Tibial nerve (tissue), 4 donors: ENCODE results near the gene MRPL34. TPM values are rescaled to one million over a fixed set of nuclear protein-coding genes. Genes with fewer than 3 reads are reported as not detected.

Source experiments
- DNase-seq, 2 donors: peaks; one replicate each; pipeline ENCODE4 v3.0.0-alpha.2; 2019; ENCODE audit warnings: low spot score in 2 of 2
- H3K27ac ChIP-seq, 4 donors: fragments of 200-600 bp; sonication (generic) in 3 of 4; one replicate each; pipeline ENCODE4 v1.5.1; 2017 to 2019; ENCODE audit warnings: mild to moderate bottlenecking in 1 of 4
- H3K27me3 ChIP-seq, 2 donors: fragments of 200-600 bp; sonication (generic) in 1 of 2; one replicate each; pipeline versions ENCODE4 v1.5.1 to v1.6.0; 2017 to 2019
- H3K36me3 ChIP-seq, 3 donors: fragments of 200-600 bp; sonication (generic); one replicate each; pipeline ENCODE4 v1.5.1; 2018 to 2019
- H3K4me1 ChIP-seq, 4 donors: fragments of 200-600 bp; sonication (generic) in 3 of 4; one replicate each; pipeline ENCODE4 v1.5.1; 2017 to 2019
- H3K4me3 ChIP-seq, 4 donors: fragments of 200-600 bp; sonication (generic) in 3 of 4; one replicate each; pipeline ENCODE4 v1.5.1; 2017 to 2019; ENCODE audit warnings: mild to moderate bottlenecking in 1 of 4, moderate library complexity in 1 of 4
- H3K9me3 ChIP-seq, 4 donors: fragments of 200-600 bp; sonication (generic) in 3 of 4; one replicate each; pipeline ENCODE4 v1.5.1; 2017 to 2019
- EP300 ChIP-seq, 2 donors: sonication (generic); formaldehyde crosslinking; IDR thresholded peaks; one replicate each; pipeline ENCODE4 v1.6.1; 2017; ENCODE audit warnings: antibody characterized with exemption in 2 of 2, mild to moderate bottlenecking in 1 of 2
- POLR2A ChIP-seq, 2 donors: fragments of 450-650 bp; IDR thresholded peaks; one replicate each; pipeline ENCODE4 v1.6.1; 2017; ENCODE audit warnings: antibody characterized with exemption in 2 of 2, mild to moderate bottlenecking in 2 of 2, moderate library complexity in 2 of 2
- WGBS, 2 donors: methylation state at CpG; one replicate each; pipeline ENCODE4 v1.1.5; 2018; 5-methylcytosine and 5-hydroxymethylcytosine counted together
- total RNA-seq, 4 donors: library from RNA; depleted of rRNA; stranded (reverse); fragments of >200 nt; gene quantifications; one replicate each; pipeline ENCODE4 v1.1.0, GENCODE V29; 2016
- TF ChIP-seq, protein P1 (sequence below), 5 experiments: fragments of 200-600 bp in 3 of 5; fragments of 450-650 bp in 2 of 5; sonication (generic) in 3 of 5; IDR thresholded peaks; one replicate each; pipeline ENCODE4 v1.5.1; 2016 to 2019; ENCODE audit warnings: antibody characterized with exemption in 5 of 5, mild to moderate bottlenecking in 3 of 5, moderate library complexity in 2 of 5

MRPL34 gene
- total RNA-seq, 4 donors from 2014 or later, result 143 to 187 (median 175) TPM

DNA sequence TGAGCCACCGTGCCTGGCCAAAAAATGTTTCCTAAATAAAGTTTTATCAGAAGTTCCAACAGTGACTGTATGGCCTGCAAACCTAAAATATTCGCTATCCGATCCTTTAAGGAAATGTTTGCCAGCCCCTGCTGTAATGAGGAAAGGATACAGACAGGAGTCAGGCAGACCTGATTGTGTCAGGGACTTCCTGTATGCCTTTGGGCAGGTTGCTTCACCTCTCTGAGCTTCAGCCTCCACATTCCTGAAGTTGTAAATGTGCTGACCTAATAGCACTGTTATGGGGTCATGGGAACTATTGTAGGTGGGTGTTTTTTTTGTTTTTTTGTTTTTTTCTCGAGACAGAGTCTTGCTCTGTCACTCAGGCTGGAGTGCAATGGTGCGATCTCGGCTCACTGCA is 8.7 kb upstream of the MRPL34 start:
- Histone ChIP-seq H3K27ac (no peak overlapping the region), H3K4me1 (peaks cover 0 to 18% (median 6%) of the 10 kb centered on the region in 4 donors), H3K36me3 (peaks cover 0 to 51% (median 0%) of the 10 kb centered on the region in 3 donors), H3K9me3 (peaks cover 0 to 3% (median 0%) of the 10 kb centered on the region in 4 donors), H3K4me3 (no peak overlapping the region), H3K27me3 (no peaks in the 10 kb centered on the region)
- no peak for DNase-seq
- TF ChIP-seq POLR2A (IDR thresholded peaks at IDR 0.05) (no peak), EP300 (IDR thresholded peaks at IDR 0.05) (no peak)
- TF ChIP-seq, protein P1, sequence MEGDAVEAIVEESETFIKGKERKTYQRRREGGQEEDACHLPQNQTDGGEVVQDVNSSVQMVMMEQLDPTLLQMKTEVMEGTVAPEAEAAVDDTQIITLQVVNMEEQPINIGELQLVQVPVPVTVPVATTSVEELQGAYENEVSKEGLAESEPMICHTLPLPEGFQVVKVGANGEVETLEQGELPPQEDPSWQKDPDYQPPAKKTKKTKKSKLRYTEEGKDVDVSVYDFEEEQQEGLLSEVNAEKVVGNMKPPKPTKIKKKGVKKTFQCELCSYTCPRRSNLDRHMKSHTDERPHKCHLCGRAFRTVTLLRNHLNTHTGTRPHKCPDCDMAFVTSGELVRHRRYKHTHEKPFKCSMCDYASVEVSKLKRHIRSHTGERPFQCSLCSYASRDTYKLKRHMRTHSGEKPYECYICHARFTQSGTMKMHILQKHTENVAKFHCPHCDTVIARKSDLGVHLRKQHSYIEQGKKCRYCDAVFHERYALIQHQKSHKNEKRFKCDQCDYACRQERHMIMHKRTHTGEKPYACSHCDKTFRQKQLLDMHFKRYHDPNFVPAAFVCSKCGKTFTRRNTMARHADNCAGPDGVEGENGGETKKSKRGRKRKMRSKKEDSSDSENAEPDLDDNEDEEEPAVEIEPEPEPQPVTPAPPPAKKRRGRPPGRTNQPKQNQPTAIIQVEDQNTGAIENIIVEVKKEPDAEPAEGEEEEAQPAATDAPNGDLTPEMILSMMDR (IDR thresholded peaks at IDR 0.05), result no peak
- WGBS, 2 donors, result 77 to 83% methylated on average over 6 of the region's 6 CpGs

DNA sequence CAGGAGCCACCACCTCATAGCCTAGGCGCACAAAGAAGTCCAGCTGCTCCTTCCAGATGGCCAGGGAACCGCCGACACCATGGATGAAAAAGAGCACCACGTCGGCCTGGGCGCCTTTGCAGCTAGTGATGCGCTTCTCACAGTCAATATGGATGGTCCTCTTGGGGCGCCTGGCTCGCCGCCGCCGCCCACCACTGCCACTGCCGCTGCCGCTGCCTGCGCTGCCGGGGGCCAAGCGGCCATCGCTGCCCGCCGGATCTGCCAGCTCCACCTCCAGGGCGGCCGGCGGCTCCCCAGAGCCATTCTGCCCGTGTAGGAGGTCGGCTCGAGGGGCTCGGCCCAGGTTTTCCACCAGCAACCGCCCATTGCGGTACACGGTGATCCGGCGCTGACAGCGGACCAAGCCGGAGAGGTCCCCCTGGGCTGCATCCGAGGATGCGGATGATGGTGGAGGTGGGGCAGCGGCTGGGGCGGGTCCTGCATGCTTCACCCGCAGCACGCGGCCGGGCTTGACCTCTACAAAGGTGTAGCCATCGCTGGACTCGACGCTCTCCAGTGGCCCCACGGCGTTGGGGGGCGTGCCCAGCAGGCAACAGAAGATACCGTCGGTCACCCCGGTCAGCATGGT is 4.6 kb upstream of the MRPL34 start:
- Histone ChIP-seq H3K27ac (no peak overlapping the region), H3K4me1 (peaks cover 0 to 36% (median 23%) of the 10 kb centered on the region in 4 donors), H3K4me3 (no peak overlapping the region), H3K27me3 (no peaks in the 10 kb centered on the region), H3K36me3 (peaks cover 0 to 37% (median 0%) of the 10 kb centered on the region in 3 donors), H3K9me3 (peaks cover 0 to 3% (median 0%) of the 10 kb centered on the region in 4 donors)
- WGBS, 2 donors, result 94 to 97% methylated on average over 14 to 50 of the region's 51 CpGs
- DNase-seq, result no peak
- TF ChIP-seq, protein P1 (IDR thresholded peaks at IDR 0.05), result no peak
- no peak for TF ChIP-seq POLR2A (IDR thresholded peaks at IDR 0.05)
- TF ChIP-seq EP300 (IDR thresholded peaks at IDR 0.05), result no peak

DNA sequence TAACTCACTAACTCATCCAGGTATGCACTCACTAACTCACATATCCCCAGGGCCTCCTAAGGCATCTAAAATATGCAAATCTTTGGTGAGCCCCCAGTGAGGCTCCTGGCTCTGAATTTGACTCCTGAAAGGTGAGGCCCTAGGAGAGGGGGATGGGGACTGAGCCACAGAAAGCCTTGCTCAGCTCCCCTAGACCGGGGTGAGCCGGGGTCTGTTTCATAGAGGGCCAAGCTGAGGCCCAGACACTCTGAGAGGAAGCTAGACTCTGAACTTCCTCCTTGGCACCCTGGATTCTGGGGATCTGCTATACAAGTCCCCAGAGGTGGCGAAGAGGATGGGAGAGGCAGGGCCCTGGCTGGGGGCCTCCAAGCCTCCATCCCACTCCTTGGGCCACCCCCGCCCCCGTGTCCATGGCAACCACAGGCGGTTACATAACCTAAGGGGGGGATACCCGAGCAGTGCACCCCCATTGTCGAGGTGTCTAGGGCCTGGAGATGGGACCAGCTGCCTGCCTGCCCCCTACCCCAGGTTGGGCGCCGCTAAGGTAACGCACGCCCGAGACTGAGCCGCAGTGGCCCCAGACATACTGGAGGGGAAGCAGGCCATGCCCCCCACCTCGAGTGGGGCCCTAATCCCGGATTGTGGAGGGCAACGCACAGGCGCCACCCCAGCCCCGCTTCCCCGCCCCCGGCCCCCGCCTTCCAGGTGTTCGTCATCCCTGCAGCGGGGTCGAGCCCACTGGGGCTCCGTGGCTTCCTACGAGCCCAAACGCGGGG is 3.1 kb upstream of the MRPL34 start:
- Histone ChIP-seq H3K9me3 (peaks cover 0 to 3% (median 0%) of the 10 kb centered on the region in 4 donors), H3K4me1 (peaks cover 0 to 51% (median 33%) of the 10 kb centered on the region in 4 donors), H3K4me3 (peak overlapping the region; percentile 51 to 94 (median 79)), H3K27me3 (no peaks in the 10 kb centered on the region), H3K27ac (peak overlapping the region; percentile 23 to 90 (median 84)), H3K36me3 (peaks cover 0 to 29% (median 0%) of the 10 kb centered on the region in 3 donors)
- 17 to 21% methylated on average over 2 to 14 of the region's 29 CpGs for WGBS, 2 donors
- TF ChIP-seq, protein P1 (IDR thresholded peaks at IDR 0.05), result no peak
- TF ChIP-seq EP300 (IDR thresholded peaks at IDR 0.05) (no peak), POLR2A (IDR thresholded peaks at IDR 0.05) (no peak)
- DNase-seq, result no peak

DNA sequence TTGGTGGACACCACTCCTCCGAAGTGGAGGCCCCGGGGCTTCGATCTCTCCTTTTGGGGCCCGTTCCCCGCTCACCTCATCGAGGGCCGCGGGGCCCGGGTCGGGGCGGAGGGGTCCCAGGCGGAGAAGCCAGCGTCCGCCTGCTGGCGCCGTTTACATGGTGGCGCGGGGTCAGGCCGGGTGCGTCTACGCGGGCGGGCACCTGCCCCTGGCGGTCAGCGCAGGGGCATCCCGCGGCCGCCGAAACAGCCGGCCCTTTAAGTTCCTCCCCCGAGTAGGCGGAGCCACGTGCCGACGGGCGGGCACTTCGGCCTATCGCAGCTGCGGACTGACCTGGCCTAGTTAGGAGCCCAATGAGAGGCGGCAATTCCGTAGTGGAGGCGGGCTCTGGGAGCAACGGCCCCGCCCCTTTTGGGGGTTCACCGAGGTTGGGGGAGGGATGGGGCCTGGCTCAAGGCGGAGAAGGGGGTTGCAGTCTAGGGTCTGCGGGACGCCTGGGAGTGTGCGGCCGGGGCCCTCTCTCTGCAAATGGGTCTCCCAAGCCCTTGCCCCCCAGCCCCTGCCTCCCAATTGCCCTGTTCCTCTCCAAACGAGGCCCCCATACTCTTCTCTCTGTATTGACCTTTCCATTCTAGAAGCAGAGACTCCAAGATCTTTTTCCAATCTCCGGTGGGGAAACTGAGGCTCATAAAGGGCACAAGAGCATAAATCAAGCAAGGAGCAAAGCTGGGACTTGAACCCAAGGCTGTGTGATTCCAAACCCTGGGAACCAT is 2.3 kb upstream of the MRPL34 start, which contains the start of gene ABHD8:
ABHD8 (minus strand) TSS at position 259 of the 773 bp plus-strand sequence. CDS start 1,809 bp downstream, outside the sequence.
- Histone ChIP-seq H3K36me3 (peaks cover 0 to 22% (median 0%) of the 10 kb centered on the region in 3 donors), H3K27me3 (no peaks in the 10 kb centered on the region), H3K27ac (peak within 1 kb of the TSS; percentile 23 to 90 (median 84)), H3K4me1 (peaks cover 0 to 51% (median 33%) of the 10 kb centered on the region in 4 donors), H3K4me3 (peak within 1 kb of the TSS; percentile 51 to 94 (median 79)), H3K9me3 (no peaks in the 10 kb centered on the region)
- TF ChIP-seq, protein P1 (IDR thresholded peaks at IDR 0.05), result peak; percentile 43 to 95 (median 82)
- TF ChIP-seq POLR2A (IDR thresholded peaks at IDR 0.05) (peak in 1 of 2 donors; percentile 77), EP300 (IDR thresholded peaks at IDR 0.05) (peak; percentile 8 to 72)
- WGBS, 2 donors, result 4 to 5% methylated on average over 8 to 10 of the region's 52 CpGs
- peak; percentile 91 to 92 for DNase-seq
